ENCODE results near the gene TEDC1. TPM values are rescaled to one million over a fixed set of nuclear protein-coding genes. Genes with fewer than 3 reads are reported as not detected.

Gene TEDC1
- total and polyA plus RNA-seq, 2 experiments from 2014 or later: 6.4 to 9.8 TPM

DNA sequence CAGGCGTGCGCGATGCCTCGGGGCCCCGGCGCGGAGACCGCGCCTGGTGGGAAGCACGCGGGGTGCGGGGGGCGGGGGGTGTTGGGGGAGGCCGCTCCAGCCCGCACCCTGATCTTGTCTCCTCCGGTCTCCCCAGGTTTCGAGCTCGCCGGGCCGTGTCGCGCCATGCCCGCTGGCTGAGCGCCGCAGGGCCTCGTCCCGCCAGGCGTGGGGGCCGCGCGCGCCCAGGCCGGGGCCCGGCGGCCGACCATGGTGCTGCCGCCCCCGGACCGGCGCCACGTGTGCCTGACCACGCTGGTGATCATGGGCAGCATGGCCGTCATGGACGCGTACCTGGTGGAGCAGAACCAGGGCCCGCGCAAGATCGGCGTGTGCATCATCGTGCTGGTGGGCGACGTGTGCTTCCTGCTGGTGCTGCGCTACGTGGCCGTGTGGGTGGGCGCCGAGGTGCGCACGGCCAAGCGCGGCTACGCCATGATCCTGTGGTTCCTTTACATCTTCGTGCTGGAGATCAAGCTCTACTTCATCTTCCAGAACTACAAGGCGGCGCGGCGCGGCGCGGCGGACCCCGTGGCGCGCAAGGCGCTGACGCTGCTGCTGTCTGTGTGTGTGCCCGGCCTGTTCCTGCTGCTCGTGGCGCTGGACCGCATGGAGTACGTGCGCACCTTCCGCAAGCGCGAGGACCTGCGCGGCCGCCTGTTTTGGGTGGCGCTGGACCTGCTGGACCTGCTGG lies 37.7 kb downstream of the TEDC1 start:
- Histone ChIP-seq H3K36me3 (ENCODE audit: low read depth) (no peaks in the 10 kb centered on the region), H3F3A (ENCODE audit: insufficient read depth) (peaks cover 14% of the 10 kb centered on the region), H3K9me3 (ENCODE audit: low read depth) (no peaks in the 10 kb centered on the region), H3K9me2 (ENCODE audit: insufficient read depth) (no peaks in the 10 kb centered on the region), H4K20me1 (ENCODE audit: insufficient read depth) (no peaks in the 10 kb centered on the region), H3K4me1 (ENCODE audit: insufficient read depth) (no peaks in the 10 kb centered on the region), H2AFZ (peak overlapping the region; percentile 58; the same call in 1 of the 2 replicates), H3K9ac (peak overlapping the region; percentile 8; the same call in 1 of the 2 replicates), H3K27ac (no peak overlapping the region), H3K4me2 (ENCODE audit: unreplicated experiment) (peak overlapping the region; percentile 7), H3K4me3 (peak overlapping the region; percentile 75), H3K79me2 (ENCODE audit: insufficient read depth) (no peaks in the 10 kb centered on the region), H3K27me3 (replicated peaks; ENCODE audit: insufficient read depth) (no peaks in the 10 kb centered on the region; the same call in 1 of the 2 replicates)
- peak; percentile 27 for DNase-seq
- WGBS, 2 experiments (ENCODE audit: low coverage in 1 of 2, low lambda C conversion rate in 2 of 2, missing lambda C conversion rate in 2 of 2): 32 to 35% methylated on average over 45 to 73 of the region's 89 CpGs
- no peak for TF ChIP-seq EZH2 (IDR thresholded peaks at IDR 0.05; ENCODE audit: insufficient read depth, poor library complexity, severe bottlenecking)
- TF ChIP-seq EZH2phosphoT487 (IDR thresholded peaks at IDR 0.05; ENCODE audit: insufficient read depth, low read depth): no peak
- in situ Hi-C loops (cut with MboI): no loop called here

- H3K9ac ChIP-seq: no peak overlapping the region
- no peaks in the 10 kb centered on the region for H4K20me1 ChIP-seq (ENCODE audit: insufficient read depth)
- H3K9me3 ChIP-seq (ENCODE audit: low read depth): no peaks in the 10 kb centered on the region
- H3K4me1 ChIP-seq (ENCODE audit: insufficient read depth): no peaks in the 10 kb centered on the region
- no peak overlapping the region for H2AFZ ChIP-seq
- H3K79me2 ChIP-seq (ENCODE audit: insufficient read depth): no peaks in the 10 kb centered on the region
- H3K36me3 ChIP-seq (ENCODE audit: low read depth): no peaks in the 10 kb centered on the region
- no peak for TF ChIP-seq EZH2phosphoT487 (IDR thresholded peaks at IDR 0.05; ENCODE audit: insufficient read depth, low read depth)
- no peak for TF ChIP-seq EZH2 (IDR thresholded peaks at IDR 0.05; ENCODE audit: insufficient read depth, poor library complexity, severe bottlenecking)
- in situ Hi-C loops (cut with MboI): no loop called here
- no peak for DNase-seq
- H3K27me3 ChIP-seq (replicated peaks; ENCODE audit: insufficient read depth): no peaks in the 10 kb centered on the region; the same call in 1 of the 2 replicates
- peaks cover 14% of the 10 kb centered on the region for H3F3A ChIP-seq (ENCODE audit: insufficient read depth)
- H3K4me2 ChIP-seq (ENCODE audit: unreplicated experiment): no peak overlapping the region
- H3K27ac ChIP-seq: no peak overlapping the region
- 67 to 77% methylated on average over 18 to 24 of the region's 24 CpGs for WGBS, 2 experiments (ENCODE audit: low coverage in 1 of 2, low lambda C conversion rate in 2 of 2, missing lambda C conversion rate in 2 of 2)
- no peak overlapping the region for H3K4me3 ChIP-seq
- no peaks in the 10 kb centered on the region for H3K9me2 ChIP-seq (ENCODE audit: insufficient read depth)
These were observed 38.2 kb downstream of the TEDC1 start for GRCh38 chr14:105529319-105529568.

DNA sequence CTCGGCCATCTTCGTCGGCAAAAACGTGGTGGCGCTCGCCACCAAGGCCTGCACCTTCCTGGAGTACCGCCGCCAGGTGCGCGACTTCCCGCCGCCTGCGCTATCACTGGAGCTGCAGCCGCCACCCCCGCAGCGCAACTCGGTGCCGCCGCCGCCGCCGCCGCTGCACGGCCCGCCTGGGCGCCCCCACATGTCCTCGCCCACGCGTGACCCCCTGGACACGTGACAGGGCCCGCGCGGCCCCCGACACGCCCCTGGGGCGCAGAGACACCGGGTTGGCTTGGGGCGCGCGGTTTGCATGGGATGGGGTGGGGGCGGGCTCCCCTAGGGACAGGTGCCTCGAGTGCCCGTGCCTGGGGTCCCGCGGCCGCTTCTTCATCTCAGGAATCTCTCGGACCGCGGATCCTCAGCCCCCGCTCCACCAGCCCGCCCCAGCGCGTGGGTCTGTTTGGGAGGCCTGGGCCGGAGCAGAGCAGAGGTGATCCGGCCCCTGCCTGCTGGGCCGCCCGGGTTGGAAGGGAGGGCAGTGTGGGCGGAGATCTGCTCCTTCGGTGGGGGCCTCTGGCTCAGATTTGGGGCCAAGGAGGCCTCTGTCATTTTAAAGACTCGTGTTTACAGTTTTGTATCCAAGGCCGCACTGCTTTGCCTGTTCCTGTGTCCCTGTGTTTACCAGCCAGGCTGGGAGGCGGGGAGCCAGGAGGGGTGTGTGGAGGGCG lies 38.7 kb downstream of the TEDC1 start:
- no peak overlapping the region for H3K9ac ChIP-seq
- no peaks in the 10 kb centered on the region for H3K4me1 ChIP-seq (ENCODE audit: insufficient read depth)
- peaks cover 9% of the 10 kb centered on the region for H3F3A ChIP-seq (ENCODE audit: insufficient read depth)
- H3K9me2 ChIP-seq (ENCODE audit: insufficient read depth): no peaks in the 10 kb centered on the region
- no peak for TF ChIP-seq EZH2phosphoT487 (IDR thresholded peaks at IDR 0.05; ENCODE audit: insufficient read depth, low read depth)
- TF ChIP-seq EZH2 (IDR thresholded peaks at IDR 0.05; ENCODE audit: insufficient read depth, poor library complexity, severe bottlenecking): no peak
- in situ Hi-C loops (cut with MboI): no loop called here
- 81 to 88% methylated on average over 26 to 63 of the region's 63 CpGs for WGBS, 2 experiments (ENCODE audit: low coverage in 1 of 2, low lambda C conversion rate in 2 of 2, missing lambda C conversion rate in 2 of 2)
- no peak overlapping the region for H3K27ac ChIP-seq
- no peaks in the 10 kb centered on the region for H3K9me3 ChIP-seq (ENCODE audit: low read depth)
- H3K4me3 ChIP-seq: no peak overlapping the region
- no peak overlapping the region for H2AFZ ChIP-seq
- no peaks in the 10 kb centered on the region for H3K36me3 ChIP-seq (ENCODE audit: low read depth)
- H4K20me1 ChIP-seq (ENCODE audit: insufficient read depth): no peaks in the 10 kb centered on the region
- H3K4me2 ChIP-seq (ENCODE audit: unreplicated experiment): no peak overlapping the region
- no peaks in the 10 kb centered on the region for H3K79me2 ChIP-seq (ENCODE audit: insufficient read depth)
- no peak for DNase-seq
- no peaks in the 10 kb centered on the region; the same call in 1 of the 2 replicates for H3K27me3 ChIP-seq (replicated peaks; ENCODE audit: insufficient read depth)

GRCh38 chr14:105530285-105531087 lies 39.4 kb downstream of the TEDC1 start:
- Histone ChIP-seq H3K27me3 (replicated peaks; ENCODE audit: insufficient read depth) (no peaks in the 10 kb centered on the region; the same call in 1 of the 2 replicates), H3K9me3 (ENCODE audit: low read depth) (no peaks in the 10 kb centered on the region), H3F3A (ENCODE audit: insufficient read depth) (peaks cover 6% of the 10 kb centered on the region), H3K4me2 (ENCODE audit: unreplicated experiment) (no peak overlapping the region), H2AFZ (no peak overlapping the region), H3K9me2 (ENCODE audit: insufficient read depth) (no peaks in the 10 kb centered on the region), H3K4me1 (ENCODE audit: insufficient read depth) (no peaks in the 10 kb centered on the region), H3K27ac (no peak overlapping the region), H3K36me3 (ENCODE audit: low read depth) (no peaks in the 10 kb centered on the region), H3K9ac (no peak overlapping the region), H3K79me2 (ENCODE audit: insufficient read depth) (no peaks in the 10 kb centered on the region), H4K20me1 (ENCODE audit: insufficient read depth) (no peaks in the 10 kb centered on the region), H3K4me3 (no peak overlapping the region)
- 86 to 96% methylated on average over 14 to 19 of the region's 19 CpGs for WGBS, 2 experiments (ENCODE audit: low coverage in 1 of 2, low lambda C conversion rate in 2 of 2, missing lambda C conversion rate in 2 of 2)
- no peak for DNase-seq
- no peak for TF ChIP-seq EZH2phosphoT487 (IDR thresholded peaks at IDR 0.05; ENCODE audit: insufficient read depth, low read depth)
- no peak for TF ChIP-seq EZH2 (IDR thresholded peaks at IDR 0.05; ENCODE audit: insufficient read depth, poor library complexity, severe bottlenecking)
- in situ Hi-C loops (cut with MboI): no loop called here
